ENCODE data around the gene NES.
A peak's percentile ranks its signal among the peaks of the same experiment; 100 is the strongest.
"Not testable (repeated sequence)": the region's sequence is repeated elsewhere in the genome, so short reads cannot be mapped to it uniquely, and the experiment has no call there.

Gene NES

DNA sequence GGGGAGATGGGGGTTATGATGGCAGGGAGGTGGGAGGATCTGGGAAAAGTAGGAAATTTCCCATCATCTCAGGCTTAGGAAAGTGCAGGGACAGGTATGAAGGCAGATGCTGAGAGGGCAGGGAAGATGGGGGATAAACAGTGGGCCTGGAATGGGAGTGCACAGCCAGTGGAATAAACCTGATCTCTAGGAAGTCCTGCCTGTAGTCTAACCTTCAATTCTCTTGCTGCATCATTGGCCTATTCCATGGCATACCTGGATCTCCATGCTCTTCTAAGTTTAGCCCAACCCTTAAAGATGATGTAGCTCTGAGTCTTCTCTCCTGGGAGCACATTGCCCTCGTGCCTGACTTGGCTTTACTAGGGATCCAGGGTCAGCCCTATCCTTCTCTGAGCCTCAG is 32.6 kb downstream of the NES start:
- DNase-seq (ENCODE audit: low read depth in 2 of 2), result no peak

DNA sequence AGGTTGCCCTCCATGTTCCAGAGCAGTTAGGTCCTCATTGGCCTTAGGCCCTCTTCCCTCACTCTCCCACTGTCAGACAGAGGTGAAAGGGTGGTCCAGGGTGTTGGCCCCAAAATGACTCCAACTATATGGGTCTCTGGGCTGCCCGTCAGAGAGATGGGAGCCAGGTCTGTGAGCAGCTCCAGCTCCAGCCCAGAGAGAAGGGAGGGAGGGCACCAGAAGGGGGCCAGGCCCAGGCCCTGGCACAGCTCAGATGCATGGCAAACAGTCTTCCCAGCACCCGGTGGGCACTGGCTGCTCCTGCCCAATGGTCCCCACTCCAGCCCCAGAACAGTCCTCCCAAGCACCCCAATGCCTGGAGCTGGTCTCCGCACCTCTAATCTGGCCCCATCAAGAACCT is 33.1 kb downstream of the NES start:
- DNase-seq (ENCODE audit: low read depth in 2 of 2), result no peak

DNA sequence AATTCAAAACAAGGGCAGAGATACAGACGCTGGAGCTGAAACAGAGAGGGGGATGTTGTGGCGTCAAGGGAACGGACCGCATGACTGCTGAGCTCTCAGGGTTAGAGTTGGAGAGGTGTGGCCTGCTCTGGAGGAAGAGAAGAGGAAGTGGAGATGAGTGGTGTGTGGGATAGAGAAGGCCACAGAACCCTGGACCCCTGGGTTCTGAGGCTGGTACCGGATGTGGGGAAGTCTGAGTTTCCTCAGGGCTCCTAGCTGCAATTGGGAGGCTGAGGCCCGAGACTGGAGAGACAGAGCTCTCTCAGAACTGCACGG is 33.5 kb downstream of the NES start:
- DNase-seq (ENCODE audit: low read depth in 2 of 2), result no peak

DNA sequence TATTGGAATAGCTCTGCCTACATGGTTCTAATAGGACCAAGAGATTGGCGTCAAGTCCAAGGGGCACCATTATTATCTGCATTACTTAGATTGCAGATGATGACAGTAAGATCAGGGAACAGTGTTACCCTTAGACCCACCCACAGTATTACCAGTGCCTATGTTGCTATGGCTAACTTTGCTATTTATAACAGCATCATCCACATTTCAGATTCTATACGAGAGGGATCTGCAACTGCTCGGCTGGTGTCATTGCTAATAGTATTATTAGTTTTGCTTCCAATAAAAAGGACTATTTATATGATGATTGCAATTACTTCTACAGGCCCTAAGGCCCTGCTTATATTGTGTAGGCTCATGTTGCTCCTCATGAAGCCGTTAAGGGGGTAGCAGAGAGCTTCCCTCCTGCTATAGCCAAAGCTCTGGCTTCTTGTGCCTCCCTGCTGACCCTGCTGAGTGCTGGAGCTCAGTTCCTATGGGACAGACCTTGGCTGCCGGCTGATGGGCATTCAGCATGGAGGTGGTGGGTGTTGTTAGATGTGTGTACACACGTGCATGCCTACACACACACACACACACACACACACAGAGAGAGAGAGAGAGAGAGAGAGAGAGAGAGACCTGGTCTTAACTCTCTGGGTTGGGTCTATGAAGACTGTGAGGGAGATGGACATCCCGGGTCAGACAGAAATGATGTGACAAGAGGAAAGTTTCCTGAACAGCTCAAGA is 34.0 kb downstream of the NES start:
- no peak for DNase-seq (ENCODE audit: low read depth in 2 of 2)

DNA sequence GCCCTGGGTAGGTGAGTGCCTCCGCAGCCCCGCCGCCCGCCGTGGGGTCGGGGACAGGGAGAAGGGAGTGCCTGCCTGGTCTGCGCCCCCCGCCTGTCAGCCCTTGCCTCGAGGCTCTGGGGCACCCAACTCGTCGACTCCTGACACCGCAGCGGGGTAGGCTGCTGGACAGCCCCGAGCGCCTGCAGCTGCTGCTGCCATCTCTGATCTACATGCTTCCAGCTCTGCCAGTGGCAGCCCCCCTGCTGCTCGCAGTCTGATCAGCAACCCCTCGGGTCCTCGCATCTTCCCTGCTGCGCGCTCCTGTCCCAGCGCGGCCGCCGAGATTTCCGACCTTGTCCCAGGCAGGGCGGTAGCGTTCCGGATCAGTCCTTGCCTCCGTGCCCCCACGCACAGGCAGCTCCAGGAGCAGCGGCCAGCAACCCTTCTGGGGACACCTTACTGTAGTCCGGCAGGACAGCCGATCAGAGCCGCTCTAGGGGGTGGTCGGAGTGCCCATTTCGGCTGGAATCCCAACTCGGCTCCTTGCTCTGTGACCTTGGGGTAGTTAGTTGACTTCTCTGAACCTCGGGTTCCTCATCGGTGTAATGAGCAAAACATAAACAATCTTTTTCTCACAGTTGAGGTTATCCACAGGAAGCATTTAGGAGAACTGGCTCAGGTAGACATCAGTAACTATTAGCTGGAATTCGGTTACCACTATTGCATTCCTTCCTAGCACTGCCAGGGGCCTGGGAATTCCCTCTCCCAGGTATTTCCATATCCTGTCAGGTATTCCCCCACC is 34.8 kb downstream of the NES start:
- no peak for DNase-seq (ENCODE audit: low read depth in 2 of 2)

DNA sequence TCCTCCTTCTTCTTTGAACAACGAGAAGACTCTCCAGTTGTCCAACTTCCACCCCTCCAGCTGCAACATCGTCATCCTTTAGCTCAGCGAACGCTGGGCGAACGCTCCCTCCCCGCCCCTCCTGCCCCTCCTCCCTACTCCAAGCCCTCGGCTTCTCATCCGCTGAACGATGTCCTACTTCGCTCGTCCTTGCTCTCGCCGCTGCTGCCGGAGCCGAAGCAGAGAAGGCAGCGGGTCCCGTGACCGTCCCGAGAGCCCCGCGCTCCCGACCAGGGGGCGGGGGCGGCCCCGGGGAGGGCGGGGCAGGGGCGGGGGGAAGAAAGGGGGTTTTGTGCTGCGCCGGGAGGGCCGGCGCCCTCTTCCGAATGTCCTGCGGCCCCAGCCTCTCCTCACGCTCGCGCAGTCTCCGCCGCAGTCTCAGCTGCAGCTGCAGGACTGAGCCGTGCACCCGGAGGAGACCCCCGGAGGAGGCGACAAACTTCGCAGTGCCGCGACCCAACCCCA is 35.4 kb downstream of the NES start, which contains the start of gene BCAN:
TSS of gene BCAN (plus strand) at position 357 of the 504 bp plus-strand sequence. CDS start 3,938 bp downstream, outside the sequence.
- no peak for DNase-seq (ENCODE audit: low read depth in 2 of 2)

DNA sequence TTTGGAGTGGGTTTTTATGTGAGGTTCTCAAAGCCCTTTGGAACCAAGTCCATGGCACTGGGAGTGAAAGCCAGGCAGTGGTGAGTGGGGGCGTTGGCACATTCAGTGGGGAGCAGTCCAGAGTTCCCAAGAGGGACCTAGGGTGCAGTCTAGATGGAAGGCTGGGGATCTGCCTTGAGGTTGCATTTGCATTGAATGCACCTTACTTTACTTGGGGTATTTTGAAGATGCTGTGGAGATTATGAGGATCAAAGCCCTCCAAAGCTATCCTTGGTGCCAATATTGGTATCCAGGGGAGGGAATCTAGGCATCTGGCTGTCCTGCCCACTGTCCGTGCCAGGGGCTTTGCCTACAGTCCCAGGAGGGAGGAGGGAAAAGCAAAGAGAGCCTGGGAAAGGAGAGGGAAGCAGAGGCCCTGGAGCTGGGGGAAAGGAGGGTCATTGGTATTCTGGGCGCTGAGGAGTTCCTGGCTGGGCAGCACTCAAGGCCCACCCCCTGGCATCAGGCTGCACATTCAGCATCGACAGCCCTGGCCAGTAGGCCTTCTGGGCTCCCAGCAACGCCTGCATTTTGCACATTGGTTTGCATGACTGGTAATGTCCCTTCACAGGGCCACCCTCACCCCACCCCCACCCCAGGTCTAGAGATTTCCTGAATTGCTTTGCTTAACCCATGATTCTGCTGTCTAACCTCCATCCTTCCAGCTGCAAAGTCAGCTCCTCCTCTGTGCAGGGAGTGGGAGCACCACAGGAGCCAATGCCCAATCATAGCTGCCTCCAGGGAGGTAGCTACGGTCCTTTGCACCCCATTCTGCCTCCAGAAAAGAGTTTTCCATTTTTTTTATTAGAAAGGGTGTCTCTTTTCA is 36.1 kb downstream of the NES start:
- DNase-seq (ENCODE audit: low read depth in 2 of 2), result no peak

DNA sequence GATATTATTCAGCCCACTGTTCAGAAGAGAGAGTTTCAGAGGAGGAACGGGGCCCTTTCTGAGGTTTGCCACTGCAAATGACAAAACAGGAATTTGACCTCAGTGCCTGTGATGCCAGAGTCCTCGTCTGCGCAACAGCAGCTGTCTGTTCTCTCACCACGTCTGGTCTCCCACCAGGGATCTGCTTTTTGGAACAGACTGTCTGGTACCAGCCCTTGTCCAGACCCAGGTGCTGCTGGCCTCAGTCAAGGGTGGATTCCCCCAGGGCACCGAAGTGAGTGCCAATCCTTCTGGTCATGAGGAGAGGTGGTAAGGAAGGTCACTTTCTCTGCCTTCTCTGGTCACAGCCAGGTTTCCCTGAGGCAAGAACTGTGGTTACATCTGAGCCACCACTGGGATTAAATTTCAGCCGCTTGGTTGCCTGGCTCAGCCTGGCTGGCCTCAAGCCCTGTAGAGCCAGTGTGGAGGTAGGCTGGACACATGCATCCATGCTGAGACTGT is 37.6 kb downstream of the NES start:
- DNase-seq (ENCODE audit: low read depth in 2 of 2), result no peak

DNA sequence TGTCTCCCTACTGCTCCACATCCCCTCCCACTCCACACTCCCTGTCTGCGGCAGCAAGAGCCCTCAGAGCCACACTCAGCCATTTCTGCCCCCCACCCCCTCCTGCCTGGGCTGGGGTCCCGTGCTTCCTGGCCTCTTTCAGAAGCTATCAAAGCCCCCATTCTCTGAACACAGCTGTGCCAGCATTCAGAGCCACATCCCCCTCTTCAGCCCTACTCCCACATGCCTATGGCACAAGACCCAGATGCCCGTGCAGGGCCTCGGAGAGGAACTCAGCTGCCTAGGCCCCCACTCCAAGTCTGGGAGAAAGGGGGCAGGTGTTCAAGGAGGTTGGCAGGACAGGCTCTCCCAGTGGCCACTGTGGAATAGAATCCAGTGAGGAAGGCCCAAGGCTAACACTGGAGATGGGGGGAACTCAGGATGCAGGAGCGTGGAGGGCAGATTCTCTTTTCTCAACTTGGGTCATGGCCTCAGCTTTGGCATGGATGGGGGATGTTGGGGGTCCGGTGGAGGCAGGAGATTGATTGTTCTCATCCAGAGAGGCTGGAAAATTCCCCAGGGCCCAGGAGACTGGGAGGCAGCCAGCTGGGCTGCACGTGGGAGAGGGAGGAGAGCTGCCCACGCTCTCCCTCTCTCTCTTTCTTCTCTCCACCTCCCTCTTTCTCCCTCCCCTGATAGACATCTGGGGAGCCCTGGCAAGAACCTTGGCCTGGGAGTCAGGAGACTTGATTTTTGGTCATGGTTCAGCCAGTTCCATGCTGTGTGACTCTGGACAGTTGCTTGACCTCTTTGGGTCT is 38.8 kb downstream of the NES start:
- DNase-seq (ENCODE audit: low read depth in 2 of 2), result no peak

DNA sequence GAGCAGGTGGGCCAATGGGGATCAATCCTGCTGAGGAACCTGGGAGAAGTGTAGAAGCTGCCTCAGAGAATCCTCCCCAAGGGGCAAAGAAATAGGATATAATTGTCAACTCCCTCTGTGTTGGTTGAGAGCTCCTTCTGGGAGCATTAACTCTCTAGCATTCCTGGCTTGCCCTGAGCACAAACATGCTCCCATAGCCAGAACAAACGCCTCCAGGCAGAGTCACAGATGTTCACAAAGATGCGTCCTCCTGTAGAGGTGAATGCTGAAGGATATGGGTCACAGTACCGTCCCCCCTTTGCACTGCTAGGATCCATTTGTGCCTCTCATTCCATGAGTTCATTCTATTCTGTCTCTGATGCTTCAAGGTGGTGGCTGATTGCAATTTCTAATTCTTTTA is 44.9 kb downstream of the NES start:
- no peak for DNase-seq (ENCODE audit: low read depth in 2 of 2)

DNA sequence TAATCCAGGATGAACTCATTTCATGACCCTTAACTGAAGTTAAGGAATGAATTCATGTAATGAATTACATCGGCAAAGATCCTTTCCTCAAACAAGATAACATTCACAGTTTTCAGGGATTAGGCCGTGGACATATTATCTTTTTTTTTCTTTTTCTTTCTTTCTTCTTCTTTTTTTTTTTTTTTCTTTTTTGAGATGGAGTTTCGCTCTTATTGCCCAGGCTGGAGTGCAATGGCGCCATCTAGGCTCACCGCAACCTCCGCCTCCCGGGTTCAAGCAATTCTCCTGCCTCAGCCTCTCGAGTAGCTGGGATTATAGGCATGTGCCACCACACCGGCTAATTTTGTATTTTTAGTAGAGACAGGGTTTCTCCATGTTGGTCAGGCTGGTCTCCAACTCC is 46.1 kb downstream of the NES start:
- DNase-seq (ENCODE audit: low read depth in 2 of 2), result not testable (repeated sequence)

DNA sequence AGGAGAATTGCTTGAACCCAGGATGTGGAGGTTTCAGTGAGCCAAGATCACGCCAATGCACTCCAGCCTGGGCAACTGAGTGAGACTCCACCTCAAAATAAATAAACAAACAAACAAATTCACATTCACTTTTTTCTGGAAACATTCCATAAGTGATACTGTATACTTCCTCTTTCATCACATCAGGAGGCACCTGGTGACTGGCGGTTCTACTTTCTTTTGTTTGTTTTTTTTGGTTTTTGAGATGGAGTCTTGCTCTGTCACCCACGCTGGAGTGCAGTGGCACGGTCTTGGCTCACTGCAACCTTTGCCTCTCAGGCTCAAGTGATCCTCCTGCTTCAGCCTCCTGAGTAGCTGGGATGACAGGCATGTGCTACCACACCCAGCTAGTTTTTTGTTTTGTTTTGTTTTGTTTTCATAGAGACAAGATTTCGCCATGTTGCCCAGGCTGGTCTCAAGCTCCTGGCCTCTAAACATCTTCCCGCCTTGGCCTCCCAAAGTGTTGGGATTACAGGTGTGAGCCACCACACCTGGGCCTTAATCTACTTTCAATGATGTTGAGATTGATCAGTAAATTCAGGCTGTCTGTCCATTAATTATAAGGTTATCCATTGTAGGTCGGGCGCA is 47.3 kb downstream of the NES start:
- DNase-seq (ENCODE audit: low read depth in 2 of 2), result no peak

DNA sequence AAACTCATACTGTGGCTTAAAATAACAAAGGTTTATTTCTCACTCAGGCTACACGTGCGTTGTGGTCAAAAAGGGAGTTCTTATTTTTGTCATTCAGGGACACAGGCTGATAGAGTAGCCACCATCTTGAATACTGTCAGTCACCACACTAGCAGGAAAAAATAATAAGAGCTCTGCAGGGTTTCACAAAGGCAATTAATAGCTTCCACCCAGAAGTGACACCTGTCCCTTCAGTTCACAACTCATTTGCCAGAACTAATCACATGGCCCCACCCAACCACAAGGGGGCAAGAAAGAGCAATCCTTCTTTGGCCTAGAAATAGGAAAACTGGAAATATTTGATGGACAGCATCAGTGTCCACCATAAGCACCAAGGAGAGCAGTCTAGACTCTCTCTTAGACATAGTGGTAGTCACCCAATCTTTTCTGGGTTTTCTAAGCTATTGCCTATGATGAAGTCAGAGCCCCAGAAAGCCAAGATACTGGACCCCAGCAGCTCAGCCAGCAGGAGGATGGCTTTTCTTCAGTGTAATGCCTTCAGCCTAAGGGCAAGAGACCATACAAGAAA is 49.8 kb downstream of the NES start:
- no peak for DNase-seq (ENCODE audit: low read depth in 2 of 2)

DNA sequence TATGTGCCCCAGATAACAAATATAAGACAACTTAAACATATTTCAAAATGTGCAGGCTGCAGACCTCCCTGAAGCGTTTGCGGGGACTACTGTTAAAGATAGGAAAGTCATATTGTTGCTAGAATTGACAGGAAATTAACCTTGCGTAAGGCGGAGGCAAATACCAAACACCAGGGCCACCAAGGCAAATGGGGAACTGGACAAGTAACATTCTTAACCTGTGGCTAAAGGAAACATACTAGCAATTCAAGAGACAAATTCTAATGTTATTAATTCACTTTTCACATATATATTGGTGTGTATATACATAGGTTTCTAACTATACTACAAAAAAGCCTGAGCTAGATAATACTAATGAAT is 51.1 kb downstream of the NES start:
- no peak for DNase-seq (ENCODE audit: low read depth in 2 of 2)

DNA sequence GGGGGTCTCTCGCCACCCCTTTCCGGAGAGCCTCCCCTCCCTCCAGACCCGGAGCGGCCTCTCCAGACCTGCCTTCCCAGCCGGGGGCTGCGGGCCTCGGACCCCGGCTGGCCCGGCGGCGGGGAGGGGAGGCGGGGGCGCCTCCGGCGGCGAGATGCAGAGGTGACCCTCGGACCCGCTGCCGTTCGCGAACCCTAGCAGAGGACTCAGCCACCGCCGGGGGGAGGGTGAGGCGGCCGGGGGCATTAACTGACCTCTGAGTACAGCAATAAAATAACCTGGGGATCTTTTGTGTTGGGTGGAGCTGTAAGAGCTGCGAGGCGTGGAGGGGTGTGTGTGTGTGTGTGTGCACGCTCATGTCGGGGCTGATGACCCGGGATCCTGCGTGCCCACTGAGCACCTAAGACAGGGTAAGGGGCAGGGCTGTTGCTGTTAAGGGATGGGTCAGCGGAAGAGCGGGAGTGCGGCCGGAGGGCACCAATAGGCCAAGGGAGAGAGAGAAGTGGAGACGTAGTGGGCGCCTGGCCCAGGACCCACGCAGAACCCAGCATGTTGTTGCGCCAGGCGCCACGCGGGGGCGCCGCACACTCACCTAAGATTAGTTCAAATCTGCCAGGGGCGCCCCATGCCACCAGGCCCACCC is 51.6 kb downstream of the NES start:
- DNase-seq (ENCODE audit: low read depth in 2 of 2), result peak; percentile 44 to 54

DNA sequence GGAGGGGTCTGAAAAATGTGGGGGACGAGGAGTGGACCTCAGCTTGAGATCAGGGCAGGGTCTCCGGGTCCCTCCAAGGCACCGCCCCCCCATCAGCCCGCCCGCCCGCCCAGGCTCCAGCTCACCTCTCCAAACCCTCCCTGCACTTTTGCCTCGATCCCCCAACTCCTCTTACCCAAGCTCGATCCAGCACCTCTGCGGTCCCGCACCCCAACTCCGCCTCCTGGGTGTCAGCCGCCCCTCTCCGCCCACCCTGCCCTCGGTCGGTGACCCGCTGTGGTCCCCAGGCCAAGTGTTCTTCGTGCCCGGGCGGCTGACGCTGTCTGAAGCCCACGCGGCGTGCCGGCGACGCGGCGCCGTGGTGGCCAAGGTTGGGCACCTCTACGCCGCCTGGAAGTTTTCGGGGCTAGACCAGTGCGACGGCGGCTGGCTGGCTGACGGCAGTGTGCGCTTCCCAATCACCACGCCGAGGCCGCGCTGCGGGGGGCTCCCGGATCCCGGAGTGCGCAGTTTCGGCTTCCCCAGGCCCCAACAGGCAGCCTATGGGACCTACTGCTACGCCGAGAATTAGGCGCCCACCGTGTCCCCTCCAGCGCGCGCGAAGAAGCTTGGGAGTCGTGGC is 52.3 kb downstream of the NES start:
- no peak for DNase-seq (ENCODE audit: low read depth in 2 of 2)

DNA sequence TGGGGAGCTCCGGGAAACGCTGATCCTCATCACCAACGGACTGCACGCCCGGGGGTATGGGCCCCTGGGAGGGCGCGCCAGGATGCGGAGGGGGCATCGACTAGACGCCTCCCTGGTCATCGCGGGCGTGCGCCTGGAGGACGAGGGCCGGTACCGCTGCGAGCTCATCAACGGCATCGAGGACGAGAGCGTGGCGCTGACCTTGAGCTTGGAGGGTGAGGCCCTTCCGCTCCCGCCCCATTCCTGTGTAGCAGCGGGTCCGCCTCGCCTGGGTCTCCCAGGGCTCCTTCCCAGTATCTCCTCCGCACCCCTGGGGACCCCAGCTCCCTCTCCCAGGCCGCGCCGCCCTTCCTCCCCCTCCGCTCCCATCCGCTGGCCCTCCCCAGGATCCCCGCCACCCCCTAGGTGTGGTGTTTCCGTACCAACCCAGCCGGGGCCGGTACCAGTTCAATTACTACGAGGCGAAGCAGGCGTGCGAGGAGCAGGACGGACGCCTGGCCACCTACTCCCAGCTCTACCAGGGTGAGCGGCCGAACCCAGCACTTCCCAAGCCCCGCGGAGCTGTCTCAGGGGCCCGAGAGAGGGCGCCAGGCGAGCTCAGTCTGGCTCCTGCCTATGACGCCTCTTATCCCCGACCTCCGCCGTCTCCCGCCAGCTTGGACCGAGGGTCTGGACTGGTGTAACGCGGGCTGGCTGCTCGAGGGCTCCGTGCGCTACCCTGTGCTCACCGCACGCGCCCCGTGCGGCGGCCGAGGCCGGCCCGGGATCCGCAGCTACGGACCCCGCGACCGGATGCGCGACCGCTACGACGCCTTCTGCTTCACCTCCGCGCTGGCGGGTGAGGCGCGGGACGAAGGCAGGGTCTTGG is 53.0 kb downstream of the NES start:
- DNase-seq (ENCODE audit: low read depth in 2 of 2), result no peak

DNA sequence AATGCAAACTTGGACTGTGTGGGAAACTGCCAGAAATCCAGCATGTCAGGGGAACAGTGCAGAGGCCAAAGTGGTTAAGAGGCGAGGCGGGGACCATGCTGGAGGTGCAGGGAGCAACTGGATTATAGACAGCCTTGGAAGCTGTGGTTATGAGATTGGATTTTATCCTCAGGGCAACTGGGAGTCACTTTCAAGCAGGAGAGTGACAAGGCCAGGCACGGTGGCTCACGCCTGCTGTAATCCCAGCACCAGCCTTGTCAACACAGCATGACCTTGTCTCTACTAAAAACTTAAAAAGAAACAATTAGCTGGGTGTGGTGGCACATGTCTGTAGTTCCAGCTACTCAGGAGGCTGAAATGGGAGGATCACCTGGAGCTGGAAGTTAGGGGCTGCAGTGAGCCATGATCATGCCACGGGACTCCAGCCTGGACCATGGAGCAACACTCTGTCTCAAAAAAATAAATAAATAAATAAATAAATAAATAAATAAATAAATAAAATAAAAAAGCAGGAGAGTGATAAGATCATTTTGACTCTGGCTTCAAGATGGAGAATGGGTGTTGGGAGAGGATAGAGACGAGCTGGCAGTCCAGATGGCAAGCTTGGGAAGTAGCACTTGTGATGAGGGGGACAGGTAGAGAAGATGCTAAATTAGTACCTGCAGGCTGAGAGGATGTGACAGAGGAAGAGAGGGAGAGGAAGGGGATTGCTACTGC is 54.5 kb downstream of the NES start:
- DNase-seq (ENCODE audit: low read depth in 2 of 2), result no peak

All from stimulated activated CD8-positive, alpha-beta memory T cell treated with anti-CD3 and anti-CD28 coated beads, Interleukin-7, amount 100 ng/mL, for 1 hour (primary cell).